ENCODE measurements around the gene PLA2G3. TPM values are rescaled to one million over a fixed set of nuclear protein-coding genes. Genes with fewer than 3 reads are reported as not detected.
A peak's percentile ranks its signal among the peaks of the same experiment; 100 is the strongest.
"Not testable (repeated sequence)": the region's sequence is repeated elsewhere in the genome, so short reads cannot be mapped to it uniquely, and the experiment has no call there.

Gene PLA2G3
- total RNA-seq, 1 donor from 2014 or later, result not detected

GRCh38 chr22:31124290-31124689 lies 16.0 kb downstream of the PLA2G3 start:
- DNase-seq (ENCODE audit: low spot score), result no peak

GRCh38 chr22:31123292-31123602 lies 17.1 kb downstream of the PLA2G3 start:
- DNase-seq (ENCODE audit: low spot score), result no peak

DNA sequence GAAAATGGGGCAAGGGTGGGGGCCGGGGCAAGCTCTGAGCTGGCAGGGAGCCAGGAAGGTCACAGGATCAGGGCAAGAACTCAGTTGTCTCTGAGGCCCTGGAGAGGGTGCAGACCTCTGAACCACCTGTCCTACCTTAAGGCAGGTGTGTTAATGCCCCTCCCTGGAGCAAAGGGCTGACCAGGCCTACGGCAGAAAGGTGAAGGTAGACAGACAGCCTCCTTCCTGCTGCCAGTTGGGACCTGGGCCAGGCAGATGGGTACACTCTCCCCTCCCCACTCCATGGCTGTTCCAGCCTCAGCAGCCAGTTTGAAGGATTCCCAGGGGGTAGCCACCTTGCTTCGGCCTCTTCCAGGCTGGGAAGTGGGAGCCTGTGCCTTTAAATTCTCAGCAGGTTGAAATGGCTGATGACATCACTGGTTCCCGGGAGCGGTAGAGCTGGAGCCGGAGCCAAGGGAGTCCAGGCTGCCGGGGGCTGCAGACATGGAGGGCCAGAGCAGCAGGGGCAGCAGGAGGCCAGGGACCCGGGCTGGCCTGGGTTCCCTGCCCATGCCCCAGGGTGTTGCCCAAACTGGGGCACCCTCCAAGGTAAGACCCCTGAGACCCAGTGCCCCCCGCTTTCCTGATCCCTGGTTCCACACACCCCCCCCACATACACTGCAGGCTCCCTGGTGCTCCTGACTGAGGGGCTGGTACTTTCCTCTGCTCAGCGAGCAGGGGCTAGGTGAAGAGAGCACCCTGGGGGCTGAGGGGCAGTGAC lies 17.6 kb downstream of the PLA2G3 start, which contains the start of gene INPP5J:
Gene INPP5J, plus strand, starts transcription at position 435 of the 760 bp plus-strand sequence. Its CDS starts 49 bp downstream, at position 484.
- DNase-seq (ENCODE audit: low spot score), result no peak

DNA sequence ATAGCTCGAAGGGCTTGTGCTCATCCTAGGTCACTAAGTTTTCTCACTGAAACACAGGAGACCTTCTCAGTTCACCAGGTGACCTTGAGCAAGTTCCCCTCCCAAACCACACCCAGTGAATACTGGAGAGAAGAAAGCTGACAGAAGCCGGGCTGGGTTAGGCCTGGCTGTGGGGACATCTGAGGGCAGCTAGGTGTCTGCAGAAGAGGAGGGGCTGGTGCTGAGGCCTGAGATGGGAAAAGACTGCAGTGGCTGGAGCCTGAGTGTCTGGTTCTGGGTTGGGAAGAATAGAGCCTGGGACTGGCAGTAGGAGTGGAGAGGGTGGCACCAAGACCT lies 18.1 kb downstream of the PLA2G3 start:
- DNase-seq (ENCODE audit: low spot score), result no peak

DNA sequence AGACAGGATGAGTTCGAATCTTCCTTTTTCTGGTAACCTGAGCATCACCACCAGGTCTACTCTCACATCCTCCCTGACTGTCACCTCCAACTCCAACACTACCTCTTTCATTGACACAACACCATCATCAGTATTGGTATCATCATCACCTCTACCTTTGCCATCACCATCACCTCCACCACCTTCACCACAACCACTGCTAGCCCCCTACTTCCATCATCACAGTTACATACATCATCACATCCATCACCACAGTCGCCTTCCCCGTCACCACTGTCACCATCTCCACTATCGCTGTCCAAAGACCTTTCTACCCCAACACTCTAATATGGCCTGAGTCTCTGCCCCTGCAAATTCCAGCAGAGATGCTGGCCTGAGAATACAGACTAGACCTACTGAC lies 18.9 kb downstream of the PLA2G3 start:
- no peak for DNase-seq (ENCODE audit: low spot score)

GRCh38 chr22:31120642-31121041 lies 19.7 kb downstream of the PLA2G3 start:
- no peak for DNase-seq (ENCODE audit: low spot score)

GRCh38 chr22:31120230-31120629 lies 20.1 kb downstream of the PLA2G3 start:
- DNase-seq (ENCODE audit: low spot score), result no peak

GRCh38 chr22:31119026-31119717 lies 21.1 kb downstream of the PLA2G3 start:
- DNase-seq (ENCODE audit: low spot score), result no peak

DNA sequence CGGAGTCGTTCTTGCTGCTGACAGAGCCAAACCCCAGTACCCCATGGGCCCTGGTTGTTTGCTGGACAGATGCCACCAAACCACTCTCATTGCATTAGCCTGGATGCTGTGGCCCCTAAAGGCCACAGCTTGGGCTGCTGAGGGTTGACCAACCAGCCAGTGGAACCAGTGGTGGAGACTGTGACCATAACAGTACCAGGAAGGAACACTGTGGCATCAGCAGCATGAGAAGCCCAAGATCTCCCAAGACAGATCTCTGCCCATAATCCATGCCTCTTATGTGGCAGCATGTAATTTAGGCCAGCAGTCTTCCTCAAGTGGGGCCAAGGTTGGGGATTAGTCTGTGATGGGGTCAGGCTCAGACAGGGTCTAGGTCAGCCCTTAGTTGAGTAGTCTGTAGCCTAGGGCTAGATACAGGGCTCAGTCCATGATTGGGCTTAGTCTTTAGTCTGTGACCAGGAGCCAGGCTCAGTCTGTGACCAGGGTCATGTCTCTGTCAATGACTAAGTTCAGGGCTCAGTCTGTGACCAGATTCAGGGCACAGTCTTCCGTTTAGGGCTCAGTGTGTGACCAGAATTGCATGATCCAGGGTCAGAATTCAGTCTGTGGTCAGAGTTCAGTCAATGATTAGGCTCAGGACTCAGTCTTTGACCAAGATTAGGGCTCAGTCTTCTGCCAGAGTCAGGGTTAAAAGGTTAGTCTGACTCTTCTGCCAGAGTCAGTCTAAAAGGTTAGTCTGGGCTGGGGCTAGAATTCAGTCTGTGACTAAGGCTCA lies 22.1 kb downstream of the PLA2G3 start:
- no peak for DNase-seq (ENCODE audit: low spot score)

DNA sequence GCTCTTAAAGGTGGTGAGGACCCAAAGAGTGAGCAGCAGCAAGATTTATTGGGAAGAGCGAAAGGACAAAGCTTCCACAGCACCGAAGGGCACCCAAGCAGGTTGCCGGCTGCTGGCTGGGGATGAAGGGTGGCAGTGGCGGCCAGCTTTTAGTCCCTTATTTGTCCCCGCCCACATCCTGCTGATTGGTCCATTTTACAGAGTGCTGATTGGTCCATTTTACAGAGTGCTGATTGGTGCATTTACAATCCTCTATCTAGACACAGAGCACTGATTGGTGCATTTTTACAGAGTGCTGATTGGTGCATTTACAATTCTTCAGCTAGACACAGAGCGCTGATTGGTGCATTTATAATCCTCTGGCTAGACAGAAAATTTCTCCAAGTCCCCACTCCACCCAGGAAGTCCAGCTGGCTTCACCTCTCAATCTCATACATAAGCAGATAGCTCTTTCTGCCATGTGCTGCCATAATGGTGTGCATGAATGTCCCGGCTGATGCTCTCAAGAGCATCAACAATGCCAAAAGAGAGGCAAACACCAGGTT lies 27.7 kb downstream of the PLA2G3 start:
- DNase-seq (ENCODE audit: low spot score), result not testable (repeated sequence)

DNA sequence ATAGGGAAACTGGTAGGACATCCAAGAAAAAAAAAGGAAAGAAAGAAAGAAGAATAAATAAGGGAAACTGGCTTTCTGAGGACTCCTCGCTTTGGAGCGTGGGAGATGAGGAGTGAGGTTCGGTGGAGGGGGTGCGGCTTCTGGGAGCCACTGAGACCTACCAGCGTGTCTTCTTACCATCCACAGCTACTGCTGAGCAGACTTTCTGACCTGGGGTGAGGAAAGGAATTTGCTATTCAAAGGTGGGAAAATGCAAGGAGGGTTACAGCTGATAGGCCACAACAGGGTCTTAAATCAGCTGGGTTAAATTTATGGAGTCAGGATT lies 32.5 kb downstream of the PLA2G3 start:
- DNase-seq (ENCODE audit: low spot score), result no peak

- peak; percentile 97 for DNase-seq (ENCODE audit: low spot score)
These were observed 33.0 kb downstream of the PLA2G3 start, which contains the start of gene SELENOM for GRCh38 chr22:31107178-31107893. TSS of gene SELENOM (minus strand) at chr22:31107568. CDS start at chr22:31107505, 63 bp downstream.

DNA sequence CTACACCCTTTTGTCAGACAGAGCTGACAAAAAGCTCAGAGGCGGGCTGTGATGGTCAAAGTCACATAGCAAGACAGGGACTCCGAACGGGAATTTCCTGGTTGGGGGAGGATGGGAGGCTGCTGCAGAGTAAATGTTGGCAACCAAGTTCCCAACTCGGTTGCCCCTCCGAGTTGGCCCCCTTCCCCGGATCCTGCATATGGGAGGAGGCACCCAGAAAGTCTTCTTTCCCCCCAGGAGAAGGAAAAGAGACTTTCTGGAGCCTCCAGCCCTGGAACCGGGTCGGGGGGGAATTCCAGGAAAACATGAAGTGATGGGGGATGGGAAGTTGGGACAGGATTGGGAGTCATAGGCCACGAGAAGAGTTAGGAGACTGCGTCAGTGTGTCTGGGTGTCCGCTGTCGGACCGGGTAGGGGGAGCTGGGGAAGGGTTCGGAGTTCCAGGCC lies 33.6 kb downstream of the PLA2G3 start:
- DNase-seq (ENCODE audit: low spot score), result no peak

GRCh38 chr22:31106001-31106571 lies 34.2 kb downstream of the PLA2G3 start:
- DNase-seq (ENCODE audit: low spot score), result no peak

DNA sequence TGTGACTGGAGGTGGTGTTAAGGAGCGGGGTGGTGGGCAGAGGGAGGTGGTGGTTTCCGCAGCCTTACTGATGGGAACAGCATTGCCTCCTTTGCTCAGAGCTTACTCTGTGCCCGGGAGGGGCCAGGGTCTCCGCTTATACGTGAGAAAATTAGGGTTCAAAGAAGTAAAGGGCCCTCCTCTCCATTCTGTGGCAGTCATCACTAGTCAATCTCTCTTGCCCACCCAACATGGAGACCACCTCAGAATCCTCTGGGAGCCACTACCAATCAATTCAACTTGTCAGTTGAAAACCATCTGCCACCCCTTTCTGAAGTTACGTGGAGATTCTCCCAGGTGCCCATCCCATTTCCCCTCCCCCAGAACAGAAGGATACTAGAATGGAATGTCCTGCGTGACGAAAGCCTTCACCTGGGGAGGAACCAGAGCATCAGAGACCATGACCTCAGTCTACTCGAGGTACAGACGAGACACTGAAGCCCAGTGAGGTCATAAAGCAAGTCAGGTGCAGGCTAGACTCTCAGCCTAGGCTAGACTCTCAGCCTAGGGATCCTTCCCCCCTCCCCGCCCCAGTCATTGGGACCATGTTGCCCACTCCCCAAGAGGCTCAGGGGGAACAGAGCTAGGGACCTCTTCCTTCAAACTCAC lies 34.9 kb downstream of the PLA2G3 start:
- DNase-seq (ENCODE audit: low spot score), result no peak

GRCh38 chr22:31104869-31105268 lies 35.4 kb downstream of the PLA2G3 start:
- DNase-seq (ENCODE audit: low spot score), result no peak

GRCh38 chr22:31103899-31104694 lies 36.2 kb downstream of the PLA2G3 start:
- DNase-seq (ENCODE audit: low spot score), result no peak

DNA sequence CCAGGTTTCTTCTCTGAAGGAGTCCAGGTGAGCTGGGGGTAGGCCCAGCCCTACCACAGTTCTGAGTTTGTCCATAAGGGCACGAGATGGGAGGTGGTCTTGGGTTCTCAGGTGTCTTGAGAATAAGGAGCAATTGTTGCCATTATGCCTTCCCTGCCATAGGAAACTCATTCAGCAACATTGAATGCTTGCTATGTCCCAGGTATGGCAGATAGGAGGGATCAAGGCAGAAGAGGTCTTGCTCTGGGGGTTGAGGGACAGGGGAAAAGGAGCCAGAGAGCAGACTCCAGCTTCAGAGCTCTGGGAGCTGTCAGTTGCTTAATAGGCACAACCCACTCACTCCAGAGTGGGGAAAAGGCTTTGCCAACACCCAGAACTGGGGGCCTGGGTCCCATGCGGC lies 37.2 kb downstream of the PLA2G3 start:
- DNase-seq (ENCODE audit: low spot score), result no peak

DNA sequence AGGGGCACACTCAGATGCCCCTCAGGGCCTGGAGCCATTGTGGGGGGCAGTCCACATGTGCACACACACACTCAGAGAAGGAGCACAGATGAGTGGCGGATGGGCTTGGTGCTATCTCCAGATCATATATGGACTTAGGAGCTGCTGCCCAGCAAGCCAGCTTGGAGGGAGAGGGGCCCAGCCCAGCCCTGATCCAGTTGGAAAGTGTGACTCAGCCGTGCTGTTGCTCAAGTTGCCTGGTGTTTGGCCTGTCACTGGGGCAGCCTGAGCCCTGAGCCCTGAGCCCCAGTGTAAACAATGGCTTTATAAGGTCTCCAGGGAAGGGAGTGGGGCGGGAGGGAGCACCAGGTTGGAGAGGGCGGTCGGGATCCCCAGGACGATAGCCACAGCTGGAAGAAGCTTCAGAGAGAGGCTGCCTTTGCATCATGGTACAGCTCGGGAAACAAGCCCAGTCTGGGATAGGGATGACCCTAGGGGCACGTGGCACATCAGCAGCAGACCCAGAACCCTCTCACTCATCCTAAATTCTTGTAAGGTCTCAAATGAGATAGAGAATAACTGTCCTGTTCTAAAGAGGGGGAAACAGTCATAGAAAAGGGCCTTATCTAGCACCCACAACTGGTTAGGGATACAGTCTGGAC lies 37.7 kb downstream of the PLA2G3 start:
- DNase-seq (ENCODE audit: low spot score), result no peak

Measured in mesenteric fat pad (tissue), 1 donor.